ENCODE data around the gene SRP68.
A peak's percentile ranks its signal among the peaks of the same experiment; 100 is the strongest.

The SRP68 gene

GRCh38 chr17:76017481-76018339, 54.6 kb downstream of the SRP68 start:
- no peak for DNase-seq

- no peak for DNase-seq
Observed at GRCh38 chr17:76014925-76015261, 57.4 kb downstream of the SRP68 start.

- peak; percentile 78 for DNase-seq
Observed at GRCh38 chr17:76014100-76014924, 58.0 kb downstream of the SRP68 start.

GRCh38 chr17:76013377-76013932, 58.9 kb downstream of the SRP68 start:
- DNase-seq, result no peak

- DNase-seq, result no peak
Observed at GRCh38 chr17:76011951-76012350, 60.4 kb downstream of the SRP68 start.

- no peak for DNase-seq
Observed at GRCh38 chr17:76009969-76010661, 62.2 kb downstream of the SRP68 start.

GRCh38 chr17:76009447-76009846, 62.9 kb downstream of the SRP68 start:
- DNase-seq, result no peak

- no peak for DNase-seq
Observed at GRCh38 chr17:76008630-76009425, 63.5 kb downstream of the SRP68 start.

GRCh38 chr17:76008208-76008607, 64.1 kb downstream of the SRP68 start:
- DNase-seq, result no peak

GRCh38 chr17:76007850-76008165, 64.5 kb downstream of the SRP68 start:
- no peak for DNase-seq

- no peak for DNase-seq
Observed at GRCh38 chr17:76007131-76007849, 65.0 kb downstream of the SRP68 start.

- DNase-seq, result peak; percentile 82
Observed at GRCh38 chr17:76005263-76006149, 66.8 kb downstream of the SRP68 start.

- DNase-seq, result no peak
Observed at GRCh38 chr17:76004750-76005262, 67.5 kb downstream of the SRP68 start.

- no peak for DNase-seq
Observed at GRCh38 chr17:76003915-76004314, 68.4 kb downstream of the SRP68 start.

- DNase-seq, result no peak
Observed at GRCh38 chr17:76002100-76002499, 70.2 kb downstream of the SRP68 start.

- DNase-seq, result no peak
Observed at GRCh38 chr17:76000755-76001521, 71.4 kb downstream of the SRP68 start, which contains the start of gene CDK3. Gene CDK3, plus strand, starts transcription at chr17:76000855. Its CDS starts 571 bp downstream, at chr17:76001426.

GRCh38 chr17:76000016-76000754, 72.1 kb downstream of the SRP68 start:
- DNase-seq, result peak; percentile 53

- no peak for DNase-seq
Observed at GRCh38 chr17:75998327-75998795, 74.0 kb downstream of the SRP68 start.
